Measurements from ENCODE around the gene MTA3.

DNA sequence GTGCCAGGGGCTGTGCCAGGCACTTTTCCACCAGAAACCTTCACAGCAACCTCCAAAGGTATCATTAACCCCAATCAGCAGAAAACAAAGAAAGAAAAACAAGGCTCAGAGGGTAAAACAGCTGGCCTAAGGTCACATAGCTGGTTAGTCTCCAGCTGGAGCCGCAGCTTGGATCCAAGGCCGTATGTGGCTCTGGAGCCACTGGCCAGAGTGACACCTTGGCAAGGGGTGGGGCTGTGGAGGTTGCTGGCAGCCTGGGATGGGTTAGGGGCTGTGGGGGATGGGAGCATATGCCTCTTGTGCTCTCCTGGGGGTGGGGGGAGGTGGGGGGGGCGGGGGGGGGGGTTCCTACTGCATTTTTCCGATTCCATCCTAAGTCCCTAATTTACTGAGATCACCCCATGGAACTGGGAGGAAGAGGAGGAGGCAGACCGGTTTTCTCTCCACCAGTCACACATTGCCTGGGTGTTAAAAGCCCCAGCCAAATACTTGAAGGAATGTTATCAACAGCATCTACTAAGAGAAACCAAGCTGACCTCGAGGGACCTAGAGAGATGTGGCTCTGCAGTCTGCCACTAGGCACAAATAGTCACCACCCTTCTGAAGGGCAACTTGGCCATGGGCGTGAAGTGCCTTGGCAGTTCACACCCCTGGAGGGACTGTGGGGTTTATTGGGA is 215.9 kb downstream of the MTA3 start:
- no peak for TF ChIP-seq POLR2A (IDR thresholded peaks at IDR 0.05)
- TF ChIP-seq, protein P1, sequence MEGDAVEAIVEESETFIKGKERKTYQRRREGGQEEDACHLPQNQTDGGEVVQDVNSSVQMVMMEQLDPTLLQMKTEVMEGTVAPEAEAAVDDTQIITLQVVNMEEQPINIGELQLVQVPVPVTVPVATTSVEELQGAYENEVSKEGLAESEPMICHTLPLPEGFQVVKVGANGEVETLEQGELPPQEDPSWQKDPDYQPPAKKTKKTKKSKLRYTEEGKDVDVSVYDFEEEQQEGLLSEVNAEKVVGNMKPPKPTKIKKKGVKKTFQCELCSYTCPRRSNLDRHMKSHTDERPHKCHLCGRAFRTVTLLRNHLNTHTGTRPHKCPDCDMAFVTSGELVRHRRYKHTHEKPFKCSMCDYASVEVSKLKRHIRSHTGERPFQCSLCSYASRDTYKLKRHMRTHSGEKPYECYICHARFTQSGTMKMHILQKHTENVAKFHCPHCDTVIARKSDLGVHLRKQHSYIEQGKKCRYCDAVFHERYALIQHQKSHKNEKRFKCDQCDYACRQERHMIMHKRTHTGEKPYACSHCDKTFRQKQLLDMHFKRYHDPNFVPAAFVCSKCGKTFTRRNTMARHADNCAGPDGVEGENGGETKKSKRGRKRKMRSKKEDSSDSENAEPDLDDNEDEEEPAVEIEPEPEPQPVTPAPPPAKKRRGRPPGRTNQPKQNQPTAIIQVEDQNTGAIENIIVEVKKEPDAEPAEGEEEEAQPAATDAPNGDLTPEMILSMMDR (IDR thresholded peaks at IDR 0.05): no peak

All from transverse colon (tissue), 3 donors.